Brain microvascular endothelial cell (primary cell): Measurements from ENCODE around the gene HSD17B2.
"Not testable (repeated sequence)": the region's sequence is repeated elsewhere in the genome, so short reads cannot be mapped to it uniquely, and the experiment has no call there.

Source experiments
- DNase-seq: peaks from one replicate; pipeline ENCODE4 v3.0.0-alpha.2; 2020
- H3K27ac ChIP-seq: fragments of 250-450 bp; sonication (Bioruptor Pico); 2 replicates; pipeline ENCODE4 v1.5.1; 2020; ENCODE audit warnings: mild to moderate bottlenecking, moderate library complexity
- H3K27me3 ChIP-seq: fragments of 250-450 bp; sonication (Bioruptor Pico); replicated peaks from 2 replicates; pipeline ENCODE4 v1.5.1; 2020; ENCODE audit warnings: mild to moderate bottlenecking
- H3K36me3 ChIP-seq: fragments of 250-450 bp; sonication (Bioruptor Pico); replicated peaks from 2 replicates; pipeline ENCODE4 v1.5.1; 2020; ENCODE audit warnings: mild to moderate bottlenecking
- H3K4me3 ChIP-seq: 2 replicates; pipeline ENCODE4 v1.5.1; 2011; ENCODE audit warnings: low read depth, mild to moderate bottlenecking, control low read depth, low read length, moderate library complexity
- CTCF ChIP-seq: IDR thresholded peaks from 2 replicates; pipeline ENCODE4 v1.5.1; 2011; ENCODE audit warnings: low read depth, mild to moderate bottlenecking, moderate library complexity, low read length, control low read depth, inconsistent platforms; ENCODE audit errors: missing control alignments
- in situ Hi-C: cut with HindIII; loops from 2 replicates; pipeline ENCODE4 v1.10.0; 2017; ENCODE audit warnings: low sequenced_read_pairs, low pct_ligation_motif_present

Gene HSD17B2

GRCh38 chr16:82136956-82137821 lies 102.1 kb downstream of the HSD17B2 start:
- no peak for DNase-seq
- no peak for TF ChIP-seq CTCF

GRCh38 chr16:82137822-82138167 lies 102.7 kb downstream of the HSD17B2 start:
- in situ Hi-C loops: no loop called here
- no peak for DNase-seq
- Histone ChIP-seq H3K27me3 (no peaks in the 10 kb centered on the region), H3K27ac (no peak overlapping the region), H3K4me3 (no peak overlapping the region), H3K36me3 (no peaks in the 10 kb centered on the region)
- TF ChIP-seq CTCF: no peak

More at GRCh38 chr16:82136956-82137821, 102.1 kb downstream of the HSD17B2 start:
- Histone ChIP-seq H3K27me3 (no peaks in the 10 kb centered on the region), H3K4me3 (no peak overlapping the region), H3K36me3 (no peaks in the 10 kb centered on the region), H3K27ac (no peak overlapping the region)
- in situ Hi-C loops: no loop called here

GRCh38 chr16:82138478-82139285 lies 103.6 kb downstream of the HSD17B2 start:
- DNase-seq: no peak
- Histone ChIP-seq H3K27me3 (no peaks in the 10 kb centered on the region), H3K36me3 (no peaks in the 10 kb centered on the region), H3K27ac (no peak overlapping the region), H3K4me3 (no peak overlapping the region)
- no peak for TF ChIP-seq CTCF
- in situ Hi-C loops: no loop called here

- DNase-seq, H3K27ac ChIP-seq, H3K4me3 ChIP-seq, H3K36me3 ChIP-seq, in situ Hi-C loops, H3K27me3 ChIP-seq: not testable (repeated sequence)
Observed at GRCh38 chr16:82139286-82139571, 104.2 kb downstream of the HSD17B2 start.

GRCh38 chr16:82146556-82146955 lies 111.5 kb downstream of the HSD17B2 start:
- Histone ChIP-seq H3K27me3 (no peaks in the 10 kb centered on the region), H3K4me3 (no peak overlapping the region), H3K27ac (no peak overlapping the region), H3K36me3 (peaks cover 3% of the 10 kb centered on the region)
- in situ Hi-C loops: no loop called here
- no peak for DNase-seq
- TF ChIP-seq CTCF: no peak

GRCh38 chr16:82146957-82147356 lies 111.9 kb downstream of the HSD17B2 start:
- Histone ChIP-seq H3K27me3 (no peaks in the 10 kb centered on the region), H3K27ac (no peak overlapping the region), H3K4me3 (no peak overlapping the region), H3K36me3 (peaks cover 3% of the 10 kb centered on the region)
- DNase-seq: no peak
- no peak for TF ChIP-seq CTCF
- in situ Hi-C loops: no loop called here
